Glomerular endothelial cell (primary cell): ENCODE data around the gene CCL24. TPM values are rescaled to one million over a fixed set of nuclear protein-coding genes. Genes with fewer than 3 reads are reported as not detected.
"Not testable (repeated sequence)": the region's sequence is repeated elsewhere in the genome, so short reads cannot be mapped to it uniquely, and the experiment has no call there.

ENCODE experiments used
- DNase-seq: peaks from one replicate; pipeline ENCODE4 v3.0.0-alpha.2; 2011; ENCODE audit warnings: low read depth, low spot score; ENCODE audit errors: extremely low read depth
- total RNA-seq: library from RNA; depleted of rRNA; stranded (reverse); fragments of >200 nt; gene quantifications from 2 replicates; pipeline ENCODE4 v1.2.3, GENCODE V29; 2015

CCL24 gene
- total RNA-seq, 1 donor from 2014 or later, result not detected

GRCh38 chr7:75788154-75788847, 25.3 kb downstream of the CCL24 start:
- DNase-seq, result not testable (repeated sequence)

- DNase-seq, result not testable (repeated sequence)
Measured at GRCh38 chr7:75783058-75783457, 30.5 kb downstream of the CCL24 start.

GRCh38 chr7:75780647-75781273, 32.8 kb downstream of the CCL24 start:
- not testable (repeated sequence) for DNase-seq

GRCh38 chr7:75779516-75779915, 34.1 kb downstream of the CCL24 start:
- DNase-seq, result not testable (repeated sequence)

GRCh38 chr7:75779035-75779434, 34.6 kb downstream of the CCL24 start:
- not testable (repeated sequence) for DNase-seq

GRCh38 chr7:75776295-75776971, 37.2 kb downstream of the CCL24 start:
- DNase-seq, result no peak

- DNase-seq, result not testable (repeated sequence)
Measured at GRCh38 chr7:75773958-75774357, 39.6 kb downstream of the CCL24 start.

GRCh38 chr7:75772081-75773077, 41.2 kb downstream of the CCL24 start, which contains the start of gene CCL26:
Gene CCL26, minus strand, starts transcription at chr7:75772211. Its CDS starts 35 bp downstream, at chr7:75772176.
- no peak for DNase-seq

GRCh38 chr7:75771224-75771623, 42.4 kb downstream of the CCL24 start:
- DNase-seq, result no peak

GRCh38 chr7:75762350-75762917, 51.2 kb downstream of the CCL24 start:
- DNase-seq, result no peak

GRCh38 chr7:75761801-75762200, 51.8 kb downstream of the CCL24 start:
- not testable (repeated sequence) for DNase-seq

Other genes with a start within 250 kb of the CCL24 start
- 18.7 and 35.5 TPM in 2 replicates for gene HIP1, start 74.9 kb downstream of the CCL24 start, total RNA-seq
- 0.58 TPM in 1 of 2 replicates, not detected in the other for gene CCL26, start 41.6 kb downstream of the CCL24 start, total RNA-seq
- gene RHBDD2, start 65.2 kb upstream of the CCL24 start, total RNA-seq, result 44.3 and 49.5 TPM in 2 replicates
- gene POR, start 101.3 kb upstream of the CCL24 start, total RNA-seq, result 62.3 and 73.0 TPM in 2 replicates
- gene TMEM120A, start 180.8 kb upstream of the CCL24 start, total RNA-seq, result 15.7 and 18.6 TPM in 2 replicates
- 46.3 and 47.3 TPM in 2 replicates for gene STYXL1, start 234.2 kb upstream of the CCL24 start, total RNA-seq
- gene MDH2, start 234.3 kb upstream of the CCL24 start, total RNA-seq, result 103 and 110 TPM in 2 replicates